Dendritic cell treated with granulocyte-macrophage colony-stimulating factor and Interleukin-4, amounts not matched to agents 40 ng/mL and 50 ng/mL, for 4 days (primary cell): ENCODE measurements around the gene IRGQ.
"Not testable (repeated sequence)": the region's sequence is repeated elsewhere in the genome, so short reads cannot be mapped to it uniquely, and the experiment has no call there.

ENCODE experiments used
- H3K27ac Mint-ChIP-seq: one replicate; pipeline ENCODE4 v1.8.0; 2022; ENCODE audit warnings: mild to moderate bottlenecking, mixed read lengths
- H3K27me3 Mint-ChIP-seq: one replicate; pipeline ENCODE4 v1.8.0; 2022; ENCODE audit warnings: mild to moderate bottlenecking, mixed read lengths
- H3K36me3 Mint-ChIP-seq: one replicate; pipeline ENCODE4 v1.8.0; 2022; ENCODE audit warnings: low read depth, mixed read lengths
- H3K4me1 Mint-ChIP-seq: one replicate; pipeline ENCODE4 v1.8.0; 2022; ENCODE audit warnings: low read depth, mixed read lengths
- H3K4me3 Mint-ChIP-seq: one replicate; pipeline ENCODE4 v1.8.0; 2022; ENCODE audit warnings: mild to moderate bottlenecking, moderate library complexity, mixed read lengths
- H3K9me3 Mint-ChIP-seq: one replicate; pipeline ENCODE4 v1.8.0; 2022; ENCODE audit warnings: mixed read lengths
- intact Hi-C: fragments of 100-400 bp; cut with micrococcal nuclease; formaldehyde crosslinking; loops from one replicate; pipeline ENCODE4 v1.15.0; 2022

IRGQ gene

GRCh38 chr19:43618921-43619261 lies 23.0 kb upstream of the IRGQ start:
- Mint-ChIP-seq H3K4me3 (peak overlapping the region; percentile 96), H3K27me3 (no peaks in the 10 kb centered on the region), H3K27ac (peak overlapping the region; percentile 97), H3K4me1 (peaks cover 20% of the 10 kb centered on the region), H3K36me3 (peaks cover 16% of the 10 kb centered on the region), H3K9me3 (no peaks in the 10 kb centered on the region)
- intact Hi-C loops: loop anchor here (1.0 kb wide), 1 partner anchor 23 kb away; the partner anchor contains the start of genes IRGQ and ZNF576

- intact Hi-C loops: no loop called here
- H3K4me1 Mint-ChIP-seq: peaks cover 20% of the 10 kb centered on the region
- H3K36me3 Mint-ChIP-seq: peaks cover 35% of the 10 kb centered on the region
- no peak overlapping the region for H3K27ac Mint-ChIP-seq
- H3K4me3 Mint-ChIP-seq: no peak overlapping the region
- no peaks in the 10 kb centered on the region for H3K27me3 Mint-ChIP-seq
- H3K9me3 Mint-ChIP-seq: no peaks in the 10 kb centered on the region
Observed at GRCh38 chr19:43616954-43617353, 21.0 kb upstream of the IRGQ start.

GRCh38 chr19:43616306-43616705 lies 20.4 kb upstream of the IRGQ start:
- Mint-ChIP-seq H3K27me3 (no peaks in the 10 kb centered on the region), H3K27ac (no peak overlapping the region), H3K9me3 (no peaks in the 10 kb centered on the region), H3K36me3 (peaks cover 42% of the 10 kb centered on the region), H3K4me1 (peaks cover 20% of the 10 kb centered on the region), H3K4me3 (no peak overlapping the region)
- intact Hi-C loops: no loop called here

- no peak overlapping the region for H3K27ac Mint-ChIP-seq
Observed at GRCh38 chr19:43612374-43612773, 16.4 kb upstream of the IRGQ start.

DNA sequence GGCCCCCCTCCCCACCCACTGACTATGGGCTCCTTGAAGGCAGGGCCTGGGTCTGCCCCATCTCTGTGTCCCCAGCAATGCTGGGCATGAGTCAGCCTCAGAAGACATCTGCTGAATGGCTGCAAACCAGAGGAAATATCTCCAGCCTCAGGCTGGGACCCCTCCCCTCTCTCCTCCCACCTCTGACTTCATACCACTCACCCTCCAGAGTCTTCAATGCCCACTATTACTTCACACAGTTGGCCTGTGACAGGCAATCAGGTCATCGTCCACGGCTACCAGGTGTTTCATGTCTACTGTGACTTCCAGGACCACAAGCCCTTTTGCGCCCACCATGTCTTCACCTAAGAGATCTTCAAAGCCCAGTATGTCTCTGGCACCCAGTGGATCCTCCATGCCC lies 15.9 kb upstream of the IRGQ start, which contains the start of gene SRRM5:
Gene SRRM5, plus strand, starts transcription at position 301 of the 400 bp plus-strand sequence. Its CDS starts 34 bp downstream, at position 335.
- H3K36me3 Mint-ChIP-seq: peaks cover 47% of the 10 kb centered on the region
- no peaks in the 10 kb centered on the region for H3K27me3 Mint-ChIP-seq
- H3K27ac Mint-ChIP-seq: no peak within 1 kb of the TSS
- no peak within 1 kb of the TSS for H3K4me3 Mint-ChIP-seq
- H3K9me3 Mint-ChIP-seq: no peaks in the 10 kb centered on the region
- H3K4me1 Mint-ChIP-seq: peaks cover 6% of the 10 kb centered on the region
- intact Hi-C loops: no loop called here

More at GRCh38 chr19:43612374-43612773, 16.4 kb upstream of the IRGQ start:
- H3K9me3 Mint-ChIP-seq: no peaks in the 10 kb centered on the region
- H3K4me1 Mint-ChIP-seq: peaks cover 2% of the 10 kb centered on the region
- intact Hi-C loops: no loop called here
- peaks cover 42% of the 10 kb centered on the region for H3K36me3 Mint-ChIP-seq
- no peak overlapping the region for H3K4me3 Mint-ChIP-seq
- no peaks in the 10 kb centered on the region for H3K27me3 Mint-ChIP-seq

DNA sequence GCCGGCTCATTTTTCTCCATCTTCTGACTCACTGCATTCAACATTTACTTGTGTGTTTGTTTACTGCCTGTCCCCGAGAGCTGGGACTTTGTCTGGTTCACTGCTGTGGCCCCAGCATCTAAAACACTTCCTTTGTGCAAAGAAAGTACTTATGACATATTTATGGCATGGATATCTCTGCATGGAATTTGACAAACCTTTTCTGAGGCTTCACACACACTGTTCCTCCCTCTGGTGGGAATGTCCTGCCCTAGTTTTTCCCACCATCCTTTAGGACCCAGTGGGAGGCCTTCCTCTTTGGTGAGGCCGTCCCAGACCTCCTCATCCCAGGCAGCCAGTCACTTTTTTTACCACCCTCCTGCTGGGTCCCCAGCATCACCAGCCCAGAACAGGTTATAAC lies 14.6 kb upstream of the IRGQ start:
- Mint-ChIP-seq H3K27ac (no peak overlapping the region), H3K4me3 (no peak overlapping the region), H3K4me1 (peaks cover 6% of the 10 kb centered on the region)

GRCh38 chr19:43609872-43610271 lies 13.9 kb upstream of the IRGQ start:
- Mint-ChIP-seq H3K36me3 (peaks cover 49% of the 10 kb centered on the region), H3K4me1 (peaks cover 6% of the 10 kb centered on the region), H3K27me3 (no peaks in the 10 kb centered on the region), H3K4me3 (no peak overlapping the region), H3K27ac (no peak overlapping the region), H3K9me3 (no peaks in the 10 kb centered on the region)
- intact Hi-C loops: no loop called here

More for the DNA sequence above, 14.6 kb upstream of the IRGQ start:
- peaks cover 49% of the 10 kb centered on the region for H3K36me3 Mint-ChIP-seq
- intact Hi-C loops: no loop called here
- H3K27me3 Mint-ChIP-seq: no peaks in the 10 kb centered on the region
- no peaks in the 10 kb centered on the region for H3K9me3 Mint-ChIP-seq

DNA sequence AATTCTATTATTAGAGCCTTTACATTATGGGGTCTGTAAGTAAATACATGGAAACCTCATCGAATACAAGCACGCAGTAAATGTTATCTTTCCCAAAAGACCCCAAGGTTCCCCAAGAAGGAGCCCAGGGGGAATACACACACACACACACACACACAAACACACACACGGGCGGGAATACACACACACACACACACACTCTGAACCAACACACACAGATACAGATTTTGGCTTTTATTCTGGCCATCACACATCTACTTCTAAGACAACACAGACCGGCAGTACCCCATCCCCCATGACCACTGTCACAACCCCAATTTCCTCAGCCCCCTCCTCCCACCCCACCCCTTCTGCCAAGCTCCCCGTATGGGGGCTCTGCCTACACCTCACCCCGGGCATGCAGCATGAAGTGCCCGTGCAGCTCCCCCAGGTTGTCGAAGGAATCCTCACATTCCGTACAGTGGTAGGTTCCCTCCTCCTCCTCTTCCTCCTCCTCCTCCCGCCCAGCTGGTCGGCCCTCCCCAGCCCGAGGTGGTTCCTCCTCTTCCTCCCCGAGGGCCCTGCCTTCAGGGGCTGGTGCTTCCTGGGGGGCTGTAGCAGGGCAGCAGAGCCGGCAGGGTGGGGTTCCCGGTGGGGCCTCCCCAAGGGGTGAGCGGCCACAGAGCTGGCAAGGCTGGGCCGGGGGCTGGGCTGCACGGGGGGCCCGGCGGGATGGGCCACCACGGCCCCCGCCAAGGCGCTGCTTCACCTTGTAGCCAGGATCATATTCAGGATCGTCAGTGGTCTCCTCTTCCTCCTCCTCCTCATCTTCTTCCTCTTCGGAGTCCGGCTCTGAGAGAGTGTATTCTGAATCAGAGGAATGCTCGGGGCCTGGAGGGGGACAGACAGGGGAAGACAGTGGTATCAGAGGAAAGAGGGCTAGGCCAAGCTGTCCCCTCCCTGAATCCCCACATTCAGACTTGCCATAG lies 11.6 kb upstream of the IRGQ start:
- H3K4me3 Mint-ChIP-seq: no peak overlapping the region
- intact Hi-C loops: no loop called here

GRCh38 chr19:43606569-43607229 lies 10.8 kb upstream of the IRGQ start:
- peaks cover 30% of the 10 kb centered on the region for H3K36me3 Mint-ChIP-seq
- H3K4me1 Mint-ChIP-seq: peaks cover 6% of the 10 kb centered on the region
- H3K27me3 Mint-ChIP-seq: no peaks in the 10 kb centered on the region
- H3K27ac Mint-ChIP-seq: no peak overlapping the region
- no peaks in the 10 kb centered on the region for H3K9me3 Mint-ChIP-seq
- H3K4me3 Mint-ChIP-seq: no peak overlapping the region
- intact Hi-C loops: no loop called here

More for the DNA sequence above, 11.6 kb upstream of the IRGQ start:
- Mint-ChIP-seq H3K27me3 (no peaks in the 10 kb centered on the region), H3K9me3 (no peaks in the 10 kb centered on the region), H3K4me1 (peaks cover 6% of the 10 kb centered on the region), H3K27ac (peak overlapping the region; percentile 37), H3K36me3 (peaks cover 30% of the 10 kb centered on the region)

GRCh38 chr19:43605875-43606568 lies 10.1 kb upstream of the IRGQ start:
- intact Hi-C loops: no loop called here
- peaks cover 31% of the 10 kb centered on the region for H3K36me3 Mint-ChIP-seq
- no peak overlapping the region for H3K27ac Mint-ChIP-seq
- no peaks in the 10 kb centered on the region for H3K9me3 Mint-ChIP-seq
- H3K4me3 Mint-ChIP-seq: no peak overlapping the region
- no peaks in the 10 kb centered on the region for H3K27me3 Mint-ChIP-seq
- peaks cover 6% of the 10 kb centered on the region for H3K4me1 Mint-ChIP-seq

- H3K4me3 Mint-ChIP-seq, H3K27me3 Mint-ChIP-seq, H3K9me3 Mint-ChIP-seq, H3K27ac Mint-ChIP-seq, intact Hi-C loops: not testable (repeated sequence)
- peaks cover 56% of the 10 kb centered on the region for H3K36me3 Mint-ChIP-seq
- peaks cover 29% of the 10 kb centered on the region for H3K4me1 Mint-ChIP-seq
Observed at GRCh38 chr19:43600326-43600725, 4.4 kb upstream of the IRGQ start.

- Mint-ChIP-seq H3K27me3 (no peaks in the 10 kb centered on the region), H3K4me1 (peaks cover 29% of the 10 kb centered on the region), H3K27ac (no peak overlapping the region), H3K4me3 (no peak overlapping the region), H3K9me3 (no peaks in the 10 kb centered on the region), H3K36me3 (peaks cover 61% of the 10 kb centered on the region)
- intact Hi-C loops: loop anchor here (5.0 to 10.0 kb wide), 2 partner anchors 37 to 155 kb away; no protein-coding TSS in a partner anchor
Observed at GRCh38 chr19:43599635-43600295, 3.8 kb upstream of the IRGQ start.

GRCh38 chr19:43598445-43599240 lies 2.7 kb upstream of the IRGQ start:
- Mint-ChIP-seq H3K4me1 (peaks cover 34% of the 10 kb centered on the region), H3K27me3 (no peaks in the 10 kb centered on the region), H3K27ac (peak overlapping the region; percentile 47), H3K4me3 (no peak overlapping the region), H3K9me3 (no peaks in the 10 kb centered on the region), H3K36me3 (peaks cover 69% of the 10 kb centered on the region)
- intact Hi-C loops: loop anchor here (5.0 to 10.0 kb wide), 2 partner anchors 36 to 154 kb away; no protein-coding TSS in a partner anchor
